GM19351 (cell line): Measurements from ENCODE around the gene CDK7.

Experiments
- ATAC-seq: cut with Tn5 transposase; IDR thresholded peaks from one replicate; pipeline ENCODE4 v1.9.1; 2021; ENCODE audit warnings: mild to moderate bottlenecking, moderate library complexity; ENCODE audit not compliant: unreplicated experiment

Gene CDK7

DNA sequence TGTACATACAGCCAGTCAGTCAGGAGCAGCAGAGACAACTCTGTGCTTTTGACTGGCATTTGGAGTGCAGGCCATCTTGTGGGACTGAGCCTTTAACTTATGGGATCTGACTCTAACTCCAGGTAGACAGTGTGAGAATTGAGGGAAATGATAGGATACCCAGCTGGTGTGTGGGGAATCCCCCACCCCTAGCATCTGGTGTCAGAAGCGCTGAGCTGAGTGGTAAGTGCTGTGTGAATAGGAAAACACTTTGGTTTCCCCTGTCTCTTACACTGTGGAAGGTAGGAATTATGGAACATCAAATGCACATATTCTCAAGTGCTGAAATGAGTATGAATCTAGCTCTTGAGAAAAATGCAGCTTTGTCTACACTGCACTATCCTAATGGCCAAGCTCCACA, 54.0 kb downstream of the CDK7 start:
- ATAC-seq, result no peak

- ATAC-seq, result no peak
Measured at GRCh38 chr5:69292306-69292705, 57.6 kb downstream of the CDK7 start.

DNA sequence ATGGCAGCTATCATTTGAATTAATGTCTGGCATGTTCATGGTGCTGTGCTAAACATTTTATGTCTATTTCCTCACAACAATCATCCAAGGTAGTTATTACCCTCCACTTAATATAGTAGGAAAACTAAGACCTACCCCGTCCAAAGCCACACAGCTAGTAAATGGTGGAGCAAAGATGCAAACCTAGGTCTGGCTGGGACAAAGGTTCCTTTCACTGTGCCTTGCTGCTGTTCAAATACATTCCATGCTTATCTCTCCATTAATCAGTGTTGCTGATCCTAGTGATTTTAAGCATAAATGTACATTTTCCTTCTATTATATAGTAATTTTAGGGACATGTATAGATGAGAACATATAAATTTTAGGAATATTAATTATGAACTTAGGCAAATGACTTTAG, 59.2 kb downstream of the CDK7 start:
- no peak for ATAC-seq

GRCh38 chr5:69295088-69295754, 60.5 kb downstream of the CDK7 start:
- no peak for ATAC-seq

DNA sequence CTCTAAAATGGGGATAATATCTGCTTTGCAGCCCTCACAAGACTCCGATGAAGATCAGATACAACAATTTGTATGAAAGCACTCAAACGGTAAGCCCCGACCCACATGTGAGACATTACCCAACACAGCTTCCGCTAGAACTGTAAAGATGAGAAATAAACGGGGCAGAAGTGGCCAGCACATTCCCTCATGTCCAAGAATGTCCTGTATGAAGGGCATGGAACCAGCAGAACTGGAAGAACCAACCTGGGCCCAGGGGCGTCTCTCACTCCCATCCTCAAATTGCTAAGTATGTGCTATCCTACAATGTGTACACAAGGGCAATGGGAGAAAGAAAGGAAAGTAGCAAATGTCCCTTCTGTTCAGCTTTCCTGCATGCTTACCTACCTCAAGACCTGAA, 64.9 kb downstream of the CDK7 start:
- no peak for ATAC-seq

GRCh38 chr5:69300537-69301203, 66.0 kb downstream of the CDK7 start:
- no peak for ATAC-seq

DNA sequence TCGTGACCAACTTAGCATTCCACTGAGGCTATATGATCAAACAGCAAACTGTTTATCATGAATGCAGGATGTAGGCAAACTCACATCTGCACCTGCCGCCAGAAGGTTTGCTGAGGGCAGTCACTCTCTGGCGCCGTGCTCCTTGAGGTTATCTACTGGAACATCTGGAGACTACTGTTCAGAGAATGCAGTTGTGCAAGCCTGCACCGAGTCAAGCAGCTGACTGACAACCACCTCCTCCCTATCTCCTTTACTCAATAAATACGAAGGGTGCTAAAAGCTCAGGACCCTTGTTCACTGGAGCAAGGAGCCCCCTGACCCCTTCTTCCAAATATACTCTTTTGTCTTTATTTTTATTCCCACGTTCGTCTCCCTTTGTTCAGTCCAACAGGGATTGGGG, 70.8 kb downstream of the CDK7 start:
- no peak for ATAC-seq

GRCh38 chr5:69308046-69308553, 73.4 kb downstream of the CDK7 start:
- no peak for ATAC-seq

DNA sequence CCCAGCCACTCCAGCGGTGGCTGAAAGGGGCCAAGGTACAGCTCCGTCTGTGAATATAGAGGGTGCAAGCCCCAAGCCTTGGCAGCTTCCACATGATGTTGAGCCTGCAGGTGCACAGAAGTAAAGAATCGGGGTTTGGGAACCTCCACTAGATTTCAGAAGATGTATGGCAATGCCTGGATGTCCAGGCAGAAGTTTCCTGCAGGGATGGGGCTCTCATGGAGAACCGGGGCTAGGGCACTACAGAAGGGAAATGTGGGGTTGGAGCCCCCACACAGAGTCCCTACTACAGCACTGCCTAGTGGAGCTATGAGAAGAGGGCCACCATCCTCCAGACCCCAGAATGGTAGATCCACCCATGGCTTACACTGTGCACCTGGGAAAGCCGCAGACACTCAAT, 74.7 kb downstream of the CDK7 start:
- no peak for ATAC-seq

DNA sequence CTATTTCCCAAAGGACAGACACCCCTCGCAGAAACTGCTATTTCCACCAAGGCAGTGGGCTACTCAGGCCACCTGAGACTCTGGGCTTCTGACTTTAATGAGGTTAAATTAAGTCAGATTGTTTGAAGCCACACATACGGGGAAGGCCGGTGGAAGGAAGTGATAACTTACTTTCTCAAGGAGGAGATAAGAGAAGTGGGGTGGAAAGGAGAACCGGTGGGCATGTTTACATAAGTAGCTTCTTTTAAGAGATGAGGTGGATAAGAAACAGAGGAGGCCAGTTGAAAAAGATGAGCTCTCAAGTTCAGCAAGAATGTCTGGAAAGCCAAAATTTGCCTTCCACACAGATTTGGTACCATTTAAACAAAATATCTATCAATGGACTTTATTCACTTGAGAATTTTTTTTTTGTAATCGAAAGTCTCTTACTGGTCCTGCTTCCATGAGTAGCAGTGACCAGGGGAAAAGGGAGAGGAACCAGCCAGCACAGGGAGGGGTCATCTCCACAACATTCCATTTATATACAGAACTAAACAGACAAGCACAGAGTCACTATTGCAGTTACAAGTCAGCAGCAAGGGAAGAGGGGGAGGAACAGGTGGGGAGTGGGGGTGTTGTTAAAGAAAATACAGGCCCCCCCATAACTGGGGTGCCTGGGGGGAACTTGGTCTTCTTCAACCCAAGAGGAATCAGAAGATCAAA, 77.9 kb downstream of the CDK7 start:
- no peak for ATAC-seq

DNA sequence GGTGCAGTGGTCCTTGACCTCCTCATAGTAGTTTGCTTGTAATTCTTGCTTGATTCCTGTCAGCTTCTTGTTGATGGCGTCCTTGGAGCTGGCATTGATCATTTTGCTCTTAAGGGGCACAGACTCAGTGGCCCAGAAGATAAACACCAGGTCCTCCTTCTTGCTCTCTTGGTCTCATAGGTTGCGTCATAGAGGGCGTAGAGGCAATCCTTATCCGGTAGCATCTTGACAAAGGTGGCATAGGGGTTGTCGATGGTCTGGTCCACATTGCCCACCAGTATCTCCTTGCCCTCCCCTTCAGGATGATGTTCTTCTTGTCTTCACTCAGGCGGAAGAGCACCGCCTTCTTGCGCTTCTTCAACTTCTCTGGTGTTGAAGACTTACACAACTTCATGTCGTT, 78.7 kb downstream of the CDK7 start:
- ATAC-seq, result no peak

GRCh38 chr5:69315972-69316371, 81.3 kb downstream of the CDK7 start:
- ATAC-seq, result no peak

DNA sequence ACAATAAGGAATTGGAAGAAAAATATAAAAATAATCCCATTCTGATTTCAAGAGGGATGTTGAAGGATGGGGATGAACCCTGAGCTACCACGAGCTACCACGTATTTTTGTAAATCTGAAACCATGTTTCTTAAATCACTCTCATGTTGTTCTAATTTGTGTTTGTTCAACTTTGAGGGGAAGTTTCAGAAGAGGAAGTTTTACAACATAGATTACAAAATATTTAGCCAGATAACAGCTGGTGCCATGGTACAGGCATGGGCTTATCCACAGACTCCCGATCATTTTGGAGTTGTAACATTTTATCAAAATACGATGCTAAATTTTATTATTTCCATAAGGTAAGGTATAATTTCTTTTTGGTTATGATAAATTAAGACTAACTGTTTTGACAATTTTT, 82.7 kb downstream of the CDK7 start:
- no peak for ATAC-seq

- no peak for ATAC-seq
Measured at GRCh38 chr5:69326365-69326764, 91.7 kb downstream of the CDK7 start.
